B cell (primary cell): Measurements from ENCODE around the gene SLC37A1. TPM values are rescaled to one million over a fixed set of nuclear protein-coding genes. Genes with fewer than 3 reads are reported as not detected.

Experiments used
- ATAC-seq: fragments of 200-7000 bp; cut with Tn5 transposase; one replicate; pipeline ENCODE4 v1.10.0; 2021; ENCODE audit warnings: low read depth, mild to moderate bottlenecking, moderate number of reproducible peaks, moderate library complexity
- CTCF ChIA-PET: fragments of 350-600 bp; sonication (Branson Sonifier 250); formaldehyde crosslinking; loops from one replicate; lab custom pipeline; 2021; ENCODE audit warnings: antibody characterized with exemption, inconsistent platforms; lab: Charles Lee
- POLR2A ChIA-PET: fragments of 350-600 bp; sonication (Branson Sonifier 250); formaldehyde crosslinking; loops from one replicate; lab custom pipeline; 2021; ENCODE audit warnings: antibody characterized with exemption; lab: Charles Lee
- DNase-seq: peaks from one replicate; pipeline ENCODE4 v3.0.0; 2013
- H2AFZ ChIP-seq: 2 replicates; pipeline ENCODE4 v1.6.1; 2012; ENCODE audit warnings: mild to moderate bottlenecking, low read depth, low read length; ENCODE audit not compliant: insufficient read depth, poor library complexity, severe bottlenecking
- H3K27ac ChIP-seq, 2 donors: 1 replicate in 1 of 2; 2 replicates in 1 of 2; pipeline ENCODE4 v1.5.1; 2012 to 2013; ENCODE audit warnings: low read length in 2 of 2, mild to moderate bottlenecking in 2 of 2, moderate library complexity in 1 of 2
- H3K27me3 ChIP-seq, 4 experiments: fragments of 200-600 bp in 1 of 4; sonication (generic) in 1 of 4; replicated peaks in 1 of 4; 1 replicate in 2 of 4; 2 replicates in 2 of 4; pipeline versions ENCODE4 v1.6.1 to v1.7.0; 2013 to 2016; ENCODE audit warnings: low read length in 3 of 4, mild to moderate bottlenecking in 2 of 4, mixed read lengths in 1 of 4, moderate library complexity in 1 of 4; ENCODE audit not compliant: insufficient read depth in 4 of 4, control insufficient read depth in 3 of 4; ENCODE audit errors: control extremely low read depth in 1 of 4
- H3K36me3 ChIP-seq, 2 experiments: replicated peaks in 1 of 2; 1 replicate in 1 of 2; 2 replicates in 1 of 2; pipeline versions ENCODE4 v1.6.1 to v1.7.1; 2013; ENCODE audit warnings: low read length in 1 of 2; ENCODE audit not compliant: insufficient read depth in 2 of 2, control insufficient read depth in 1 of 2; ENCODE audit errors: control extremely low read depth in 1 of 2, extremely low read depth in 1 of 2
- H3K4me1 ChIP-seq, 2 donors: fragments of 200-600 bp in 1 of 2; sonication (generic) in 1 of 2; 1 replicate in 1 of 2; 2 replicates in 1 of 2; pipeline versions ENCODE4 v1.5.1 to v1.6.1; 2013 to 2017; ENCODE audit warnings: low read length in 2 of 2; ENCODE audit not compliant: control insufficient read depth in 2 of 2, insufficient read depth in 2 of 2
- H3K4me2 ChIP-seq: replicated peaks from 2 replicates; pipeline ENCODE3; 2012; ENCODE audit warnings: mild to moderate bottlenecking, low read depth, low read length; ENCODE audit not compliant: poor library complexity, severe bottlenecking
- H3K4me3 ChIP-seq, 5 experiments: fragments of 200-600 bp in 1 of 5; sonication (generic) in 1 of 5; 1 replicate in 3 of 5; 2 replicates in 2 of 5; pipeline versions ENCODE4 v1.5.1 to v1.7.0; 2011 to 2016; ENCODE audit warnings: low read length in 4 of 5, mild to moderate bottlenecking in 4 of 5, low read depth in 2 of 5, control low read depth in 1 of 5, moderate library complexity in 1 of 5; ENCODE audit not compliant: insufficient read depth in 1 of 5; ENCODE audit errors: control extremely low read depth in 1 of 5, extremely low read depth in 1 of 5
- H3K79me2 ChIP-seq: fragments of 200-600 bp; sonication (generic); one replicate; pipeline ENCODE4 v1.6.0; 2016; ENCODE audit warnings: low read length; ENCODE audit not compliant: control insufficient read depth, insufficient read depth
- H3K9ac ChIP-seq: fragments of 200-600 bp; sonication (generic); 2 replicates; pipeline ENCODE4 v1.6.1; 2017; ENCODE audit warnings: mild to moderate bottlenecking, low read length, moderate library complexity
- H3K9me3 ChIP-seq, 3 donors: one replicate each; pipeline versions ENCODE4 v1.6.1 to v1.7.1; 2013; ENCODE audit warnings: low read length in 2 of 3; ENCODE audit not compliant: control insufficient read depth in 2 of 3, insufficient read depth in 1 of 3; ENCODE audit errors: control extremely low read depth in 1 of 3
- H4K20me1 ChIP-seq: 2 replicates; pipeline ENCODE4 v1.6.0; 2012; ENCODE audit warnings: mild to moderate bottlenecking, low read length; ENCODE audit not compliant: insufficient read depth, control insufficient read depth, poor library complexity, severe bottlenecking
- H3K27ac Mint-ChIP-seq: one replicate; pipeline ENCODE4 v1.8.0; 2021; ENCODE audit warnings: mixed read lengths
- H3K27me3 Mint-ChIP-seq: one replicate; pipeline ENCODE4 v1.8.0; 2021; ENCODE audit warnings: mixed read lengths
- H3K4me1 Mint-ChIP-seq: one replicate; pipeline ENCODE4 v1.8.0; 2021; ENCODE audit warnings: mixed read lengths
- H3K4me3 Mint-ChIP-seq: one replicate; pipeline ENCODE4 v1.8.0; 2021; ENCODE audit warnings: mixed read lengths
- H3K9me3 Mint-ChIP-seq: one replicate; pipeline ENCODE4 v1.8.0; 2022; ENCODE audit warnings: mixed read lengths; ENCODE audit not compliant: insufficient read depth
- CTCF ChIP-seq: fragments of 200-600 bp; IDR thresholded peaks from one replicate; pipeline ENCODE4 v1.8.0; 2022; ENCODE audit warnings: antibody characterized with exemption, mild to moderate bottlenecking
- EZH2 ChIP-seq: IDR thresholded peaks from 2 replicates; pipeline ENCODE4 v1.6.1; 2012; ENCODE audit warnings: borderline replicate concordance, low read depth, mild to moderate bottlenecking, moderate library complexity, low read length; ENCODE audit not compliant: insufficient read depth, poor library complexity, severe bottlenecking
- WGBS: methylation state at CpG from one replicate; pipeline ENCODE4 v1.1.5; 2013; ENCODE audit warnings: missing lambda C conversion rate; ENCODE audit not compliant: insufficient coverage; 5-methylcytosine and 5-hydroxymethylcytosine counted together
- intact Hi-C: fragments of 100-400 bp; cut with micrococcal nuclease; formaldehyde crosslinking; loops from one replicate; pipeline ENCODE4 v1.10.0; 2022
- polyA plus RNA-seq: library from polyadenylated mRNA; depleted of rRNA; stranded (reverse); fragments of >200 nt; gene quantifications from 2 replicates; pipeline ENCODE4 v1.2.3, GENCODE V29; 2012
- total RNA-seq, 2 donors: library from RNA; stranded (reverse); fragments of 120-200 nt in 1 of 2; gene quantifications; 1 replicate in 1 of 2; 2 replicates in 1 of 2; pipeline versions ENCODE4 v1.2.3 to v1.2.4, GENCODE V29; 2013 to 2022

Gene SLC37A1
- total and polyA plus RNA-seq, 2 donors (not counting 1 experiment from before 2014, with no cell fraction given): 38.1 to 60.2 TPM

- 71% methylated on average over 3 of the region's 6 CpGs for WGBS
- H4K20me1 ChIP-seq: no peaks in the 10 kb centered on the region
- intact Hi-C loops: no loop called here
- H3K27me3 Mint-ChIP-seq: peaks cover 39% of the 10 kb centered on the region
- H2AFZ ChIP-seq: no peak overlapping the region
- H3K4me3 ChIP-seq: no peak overlapping the region
- H3K27ac Mint-ChIP-seq: no peak overlapping the region
- no peaks in the 10 kb centered on the region for H3K9me3 ChIP-seq
- POLR2A ChIA-PET: interaction anchor here (0.6 kb wide), 1 partner anchor 181 kb away, joined by 3 read pairs; no protein-coding TSS in a partner anchor
- H3K4me1 Mint-ChIP-seq: no peaks in the 10 kb centered on the region
- H3K9ac ChIP-seq: no peak overlapping the region
- DNase-seq (no peak), ATAC-seq (no peak)
- CTCF ChIA-PET: no interaction called here
- no peak overlapping the region for H3K27ac ChIP-seq
- no peaks in the 10 kb centered on the region for H3K36me3 ChIP-seq
- TF ChIP-seq CTCF (no peak), EZH2 (no peak)
- peaks cover 0 to 3% of the 10 kb centered on the region in 2 donors for H3K4me1 ChIP-seq
- H3K4me3 Mint-ChIP-seq: no peak overlapping the region
- peaks cover 0 to 11% (median 0%) of the 10 kb centered on the region in 4 experiments for H3K27me3 ChIP-seq
- H3K9me3 Mint-ChIP-seq: no peaks in the 10 kb centered on the region
- H3K4me2 ChIP-seq: no peak overlapping the region
- H3K79me2 ChIP-seq: no peaks in the 10 kb centered on the region
Measured at GRCh38 chr21:42624936-42625335, 111.3 kb downstream of the SLC37A1 start.

GRCh38 chr21:42626171-42626570 is 112.5 kb downstream of the SLC37A1 start:
- no peak overlapping the region for H3K9ac ChIP-seq
- CTCF ChIA-PET: interaction anchor here (0.6 kb wide), 1 partner anchor 1012 kb away, joined by 4 read pairs; no protein-coding TSS in a partner anchor
- ATAC-seq: no peak

More at GRCh38 chr21:42626171-42626570, 112.5 kb downstream of the SLC37A1 start:
- WGBS: 94% methylated on average over 12 of the region's 14 CpGs
- intact Hi-C loops: no loop called here
- Histone ChIP-seq H3K27ac (no peak overlapping the region), H3K36me3 (no peaks in the 10 kb centered on the region), H3K4me1 (peaks cover 0 to 3% of the 10 kb centered on the region in 2 donors), H3K4me2 (no peak overlapping the region), H3K79me2 (no peaks in the 10 kb centered on the region), H2AFZ (no peak overlapping the region), H3K27me3 (peaks cover 0 to 9% (median 0%) of the 10 kb centered on the region in 4 experiments), H3K4me3 (no peak overlapping the region), H4K20me1 (no peaks in the 10 kb centered on the region), H3K9me3 (no peaks in the 10 kb centered on the region)
- H3K4me1 Mint-ChIP-seq: no peaks in the 10 kb centered on the region
- H3K4me3 Mint-ChIP-seq: no peak overlapping the region
- H3K9me3 Mint-ChIP-seq: no peaks in the 10 kb centered on the region
- peaks cover 33% of the 10 kb centered on the region for H3K27me3 Mint-ChIP-seq
- TF ChIP-seq CTCF: no peak
- no peak for TF ChIP-seq EZH2
- DNase-seq: no peak
- H3K27ac Mint-ChIP-seq: no peak overlapping the region
- POLR2A ChIA-PET: no interaction called here
